SIG-M5 treated with dmso at 0.1 percent for 504 hours (cell line): ENCODE data around the gene ZACN.

Source experiments
- DNase-seq: peaks from one replicate; lab custom pipeline; 2025; ENCODE audit not compliant: unreplicated experiment; lab: John Stamatoyannopoulos, UW

The ZACN gene

GRCh38 chr17:76081295-76082210 lies 2.6 kb downstream of the ZACN start:
- DNase-seq, result no peak

DNA sequence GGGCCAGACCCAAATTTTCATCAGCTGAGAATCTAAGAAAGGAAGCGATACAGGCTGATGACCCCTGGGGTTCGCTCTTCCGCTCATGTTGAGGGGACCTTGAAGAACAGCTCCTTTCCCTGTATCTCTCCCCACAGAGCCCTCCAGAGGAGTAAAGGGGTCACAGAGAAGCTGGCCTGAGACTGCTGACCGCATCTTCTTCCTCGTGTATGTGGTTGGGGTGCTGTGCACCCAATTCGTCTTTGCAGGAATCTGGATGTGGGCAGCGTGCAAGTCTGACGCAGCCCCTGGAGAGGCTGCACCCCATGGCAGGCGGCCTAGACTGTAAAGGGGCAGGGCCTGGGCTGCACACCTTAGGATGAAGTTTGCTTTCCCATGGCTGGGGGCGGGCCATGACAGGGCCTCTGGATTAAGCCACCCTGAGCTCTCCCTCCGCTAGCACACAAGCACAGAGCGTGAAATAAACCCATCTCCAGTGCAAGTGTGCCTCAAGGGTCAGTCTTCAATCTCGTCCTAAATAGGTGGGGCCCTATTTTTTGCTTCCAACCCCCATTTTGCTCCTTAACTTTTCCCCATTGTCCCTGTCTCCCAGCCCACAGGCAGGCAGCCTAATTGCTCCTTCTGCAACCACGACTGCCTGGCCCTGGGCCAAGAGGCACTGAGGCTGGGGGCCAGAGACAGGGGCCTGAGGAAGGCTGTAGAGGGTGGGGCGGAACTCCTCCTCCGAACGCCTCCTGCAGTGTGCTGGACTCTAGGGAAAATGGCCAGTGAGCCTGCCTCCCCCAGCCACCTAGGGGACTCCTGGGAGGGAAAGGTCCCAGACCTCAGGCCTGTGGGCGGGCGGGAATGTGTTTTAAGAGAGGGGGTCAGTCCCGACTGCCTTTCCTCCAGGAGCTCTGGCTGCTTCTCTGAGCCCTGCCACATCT lies 3.6 kb downstream of the ZACN start:
- DNase-seq, result no peak

DNA sequence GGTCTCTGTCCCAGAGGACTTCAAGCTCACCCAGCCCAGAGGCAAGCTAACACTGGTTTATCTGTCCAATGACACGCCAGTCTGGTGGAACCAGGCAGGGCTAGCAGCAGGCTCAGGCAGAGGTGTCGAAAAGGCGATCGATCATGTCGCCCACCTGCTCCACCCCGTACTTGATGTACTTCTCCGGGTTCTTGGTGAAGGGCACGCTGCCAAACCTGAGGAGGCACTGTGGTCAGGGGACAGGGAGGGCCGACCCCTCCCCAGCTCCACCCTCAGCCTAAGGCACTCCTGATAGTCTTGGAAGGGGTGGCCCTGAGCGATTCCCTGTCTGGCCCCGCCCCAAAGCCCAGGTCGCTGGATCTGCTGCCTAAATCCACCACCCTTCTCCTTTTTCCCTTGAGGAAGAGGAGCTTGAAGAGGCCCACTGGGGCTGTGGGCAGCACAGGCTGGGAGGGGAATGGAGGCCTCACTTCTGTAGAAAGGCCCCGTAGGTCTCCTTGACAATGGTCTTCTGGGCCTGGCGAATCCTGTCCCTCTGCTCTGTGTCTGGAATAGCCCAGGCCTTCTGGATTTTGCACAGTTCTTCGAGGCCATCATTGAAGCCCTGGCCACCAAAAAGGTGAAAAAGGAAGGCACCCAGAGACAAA lies 4.7 kb downstream of the ZACN start:
- no peak for DNase-seq

GRCh38 chr17:76085066-76085730 lies 6.2 kb downstream of the ZACN start:
- DNase-seq, result no peak

DNA sequence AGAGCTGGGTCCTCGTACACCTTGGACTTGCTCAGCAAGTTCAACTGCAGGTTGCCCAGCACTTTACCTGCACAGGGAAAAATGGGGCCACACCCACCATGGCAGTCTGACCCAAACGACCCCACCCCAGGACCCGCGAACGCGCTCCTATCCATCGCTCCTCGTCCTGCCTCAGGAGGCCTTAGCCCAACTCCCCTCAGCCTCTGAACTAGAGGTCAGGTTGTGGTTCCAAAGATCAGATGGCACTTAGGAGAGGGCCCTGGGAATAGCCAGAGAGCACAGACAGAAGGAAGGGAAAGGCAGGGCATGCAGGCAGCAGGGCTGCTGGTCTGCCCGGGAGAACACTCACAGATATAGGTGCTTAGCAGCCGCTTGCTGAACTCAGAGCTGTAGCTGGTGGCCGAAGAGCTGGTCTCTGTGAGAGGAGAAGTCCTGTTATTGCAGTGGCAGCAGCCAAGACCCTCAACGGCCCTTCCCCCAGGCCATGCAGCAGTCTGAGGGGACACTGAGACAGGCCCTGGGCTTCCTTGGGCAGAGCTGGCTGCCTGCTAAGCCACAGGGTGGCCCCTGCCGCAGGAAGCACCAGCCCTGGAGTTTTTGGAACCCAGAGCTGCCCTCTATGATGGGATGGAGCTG lies 6.9 kb downstream of the ZACN start:
- no peak for DNase-seq

GRCh38 chr17:76086384-76086783 lies 7.4 kb downstream of the ZACN start:
- DNase-seq, result no peak

GRCh38 chr17:76087531-76087930 lies 8.5 kb downstream of the ZACN start:
- DNase-seq, result no peak

- DNase-seq, result no peak
These were observed 9.3 kb downstream of the ZACN start for GRCh38 chr17:76088041-76088867.

DNA sequence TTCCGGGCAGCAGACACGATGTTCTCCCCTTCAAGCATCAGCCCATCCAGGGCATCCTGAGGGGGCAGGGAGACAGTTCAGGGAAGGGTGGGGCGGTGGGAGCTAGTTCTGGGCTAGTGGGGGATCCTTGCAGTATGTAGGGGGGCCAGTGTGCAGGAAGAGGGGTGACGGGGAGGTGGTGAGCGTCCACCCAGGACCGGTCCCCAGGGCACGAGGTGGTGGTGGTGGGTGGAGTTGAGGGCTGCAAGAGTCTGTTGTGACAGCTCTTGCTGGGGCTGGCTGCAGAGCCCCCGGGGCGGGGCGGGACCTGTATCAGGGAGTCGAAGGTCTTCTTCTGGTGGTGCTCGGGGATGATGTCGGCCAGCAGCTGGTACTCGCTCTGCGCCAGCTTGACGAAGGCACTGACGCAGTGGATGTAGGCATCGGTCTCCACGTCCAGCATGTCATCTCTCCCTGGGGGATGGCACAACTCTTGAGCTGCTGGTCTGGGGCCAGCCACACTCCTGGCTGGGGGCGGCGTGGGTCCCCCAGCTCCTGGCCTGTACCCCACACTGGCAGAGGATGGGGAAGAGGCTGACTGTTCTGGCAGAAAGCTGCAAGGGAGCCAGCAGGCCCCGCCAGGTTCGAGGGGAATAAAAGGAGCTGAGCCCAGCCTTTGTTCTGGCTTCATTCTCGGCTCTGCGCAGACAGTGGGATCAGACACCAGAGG lies 10.0 kb downstream of the ZACN start:
- no peak for DNase-seq

DNA sequence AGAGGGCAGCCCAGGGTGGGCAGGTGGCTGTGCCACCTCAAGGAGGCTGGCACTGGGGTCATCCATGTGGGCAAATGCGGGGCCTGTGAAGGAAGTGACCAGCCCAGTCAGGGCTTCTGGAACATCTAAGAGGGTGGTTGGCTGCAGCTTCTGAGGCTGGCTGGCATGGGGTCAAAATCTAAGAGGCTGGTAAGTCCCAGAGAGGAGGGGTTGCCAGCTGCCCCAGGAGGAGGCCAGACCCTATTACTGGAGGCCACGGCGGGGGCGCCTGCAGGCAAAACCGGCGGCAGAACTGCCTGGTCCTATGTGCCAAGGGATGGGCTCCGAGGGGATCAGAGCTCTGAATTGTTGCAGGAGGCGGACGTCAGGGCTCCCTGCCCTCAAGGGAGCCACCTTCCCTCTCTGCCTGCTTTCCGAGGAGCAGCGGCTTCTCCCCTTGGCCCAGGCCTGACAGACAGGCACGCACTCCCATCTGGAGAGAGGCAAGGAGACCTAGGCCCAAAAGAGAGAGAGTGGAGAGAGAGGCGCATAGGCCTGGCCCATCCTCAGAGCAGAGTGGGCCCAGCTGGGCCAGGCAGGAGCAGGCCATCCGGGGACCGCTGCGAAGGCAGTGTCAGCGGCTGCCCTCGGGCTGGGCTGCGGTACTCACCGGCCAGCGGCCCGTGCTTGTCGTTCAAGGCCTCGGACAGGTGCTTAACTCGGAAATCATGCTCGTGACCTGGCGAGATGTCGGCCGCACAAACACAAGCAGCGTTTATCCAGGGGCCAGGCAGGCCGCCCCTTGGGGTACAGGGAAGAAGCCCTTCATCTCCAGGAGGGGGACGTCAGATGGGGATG lies 10.9 kb downstream of the ZACN start:
- no peak for DNase-seq

GRCh38 chr17:76090517-76091129 lies 11.6 kb downstream of the ZACN start:
- DNase-seq, result no peak

GRCh38 chr17:76091526-76092286 lies 12.7 kb downstream of the ZACN start:
- no peak for DNase-seq

DNA sequence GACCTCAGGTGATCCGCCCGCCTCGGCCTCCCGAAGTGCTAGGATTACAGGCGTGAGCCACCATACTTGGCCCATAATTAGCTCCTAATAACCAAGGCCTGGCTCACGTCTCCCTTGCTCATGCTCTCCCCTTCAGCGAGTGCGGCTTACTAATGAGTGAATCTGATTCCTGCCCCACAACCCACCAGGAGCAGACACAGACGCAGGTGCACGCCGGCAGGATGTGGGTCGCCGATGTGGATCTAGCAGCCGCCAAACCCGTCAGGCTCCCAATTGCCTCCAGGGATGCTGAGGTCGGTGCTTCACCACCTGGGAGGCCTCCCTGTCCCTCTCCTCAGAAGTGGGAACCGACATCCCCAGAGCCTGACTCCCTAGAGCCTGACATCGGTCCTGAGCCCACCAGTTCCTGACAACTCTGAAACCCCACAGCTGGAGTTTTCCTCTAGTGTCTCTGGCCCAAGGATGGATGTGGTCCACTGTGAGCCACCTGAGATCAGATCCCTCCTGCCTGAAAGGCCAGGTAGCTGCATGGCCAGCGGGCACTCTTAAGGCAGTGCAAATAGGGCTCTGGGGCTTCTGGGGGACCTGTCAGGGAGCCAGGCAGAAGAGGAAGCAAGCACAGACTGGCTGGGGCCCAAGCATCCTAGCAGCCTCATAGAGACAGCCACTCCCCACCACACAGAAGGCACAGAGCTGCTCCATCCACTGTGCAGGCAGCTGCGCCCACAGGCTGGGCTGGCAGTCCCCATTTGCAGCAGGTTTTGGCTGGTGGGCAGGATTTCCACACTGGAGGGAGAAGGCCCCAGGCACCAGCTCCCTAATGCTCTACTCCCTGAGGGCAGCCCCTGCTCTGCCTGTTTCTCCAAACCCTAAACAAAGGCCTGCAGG lies 13.8 kb downstream of the ZACN start:
- no peak for DNase-seq

GRCh38 chr17:76094046-76094445 lies 15.1 kb downstream of the ZACN start:
- DNase-seq, result no peak

DNA sequence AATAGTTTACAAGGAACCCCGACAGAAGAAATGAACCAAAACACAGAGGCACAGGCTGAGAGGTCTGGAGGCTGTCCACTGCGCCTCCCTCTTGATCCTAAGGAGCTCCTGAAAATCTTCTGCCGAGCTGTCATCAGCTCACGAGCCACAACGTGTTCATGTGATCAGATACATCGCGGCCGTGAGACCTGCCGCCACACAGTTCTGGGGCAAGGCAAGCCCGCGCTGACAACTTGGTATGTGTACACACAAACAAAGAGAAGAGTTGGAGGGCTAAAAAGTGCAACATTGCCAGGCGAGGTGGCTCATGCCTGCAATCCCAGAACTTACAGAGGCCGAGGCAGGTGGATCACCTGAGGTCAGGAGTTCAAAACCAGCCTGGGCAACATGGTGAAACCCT lies 17.0 kb downstream of the ZACN start:
- DNase-seq, result no peak
